GM19043 (cell line): ENCODE data around the gene ENTPD8.

Source experiments
- ATAC-seq: cut with Tn5 transposase; IDR thresholded peaks from one replicate; pipeline ENCODE4 v1.9.1; 2021; ENCODE audit warnings: low read depth; ENCODE audit not compliant: unreplicated experiment

ENTPD8 gene

GRCh38 chr9:137448602-137448962 lies 7.4 kb upstream of the ENTPD8 start:
- ATAC-seq = no peak

- ATAC-seq = no peak
These were observed 6.8 kb upstream of the ENTPD8 start for GRCh38 chr9:137447722-137448601.

- no peak for ATAC-seq
These were observed 5.8 kb upstream of the ENTPD8 start for GRCh38 chr9:137446851-137447471.

- ATAC-seq = no peak
These were observed 4.8 kb upstream of the ENTPD8 start for GRCh38 chr9:137445930-137446431.

- ATAC-seq = no peak
These were observed 4.2 kb upstream of the ENTPD8 start for GRCh38 chr9:137445275-137445807.

GRCh38 chr9:137444106-137444790 lies 3.1 kb upstream of the ENTPD8 start:
- ATAC-seq = no peak

- ATAC-seq = no peak
These were observed 771 bp upstream of the ENTPD8 start for GRCh38 chr9:137441935-137442321.

GRCh38 chr9:137439158-137439714 lies 1.9 kb downstream of the ENTPD8 start:
- no peak for ATAC-seq

GRCh38 chr9:137438591-137439157 lies 2.5 kb downstream of the ENTPD8 start:
- ATAC-seq = no peak

- ATAC-seq = no peak
These were observed 3.2 kb downstream of the ENTPD8 start for GRCh38 chr9:137437691-137438590.

- ATAC-seq = no peak
These were observed 4.2 kb downstream of the ENTPD8 start for GRCh38 chr9:137436761-137437600.

GRCh38 chr9:137435980-137436760 lies 5.0 kb downstream of the ENTPD8 start:
- no peak for ATAC-seq

GRCh38 chr9:137435381-137435891 lies 5.7 kb downstream of the ENTPD8 start:
- ATAC-seq = no peak

- ATAC-seq = no peak
These were observed 6.4 kb downstream of the ENTPD8 start for GRCh38 chr9:137434498-137435380.

GRCh38 chr9:137433916-137434431 lies 7.2 kb downstream of the ENTPD8 start:
- ATAC-seq = no peak

GRCh38 chr9:137433349-137433915 lies 7.7 kb downstream of the ENTPD8 start:
- no peak for ATAC-seq
